Thoracic aorta (tissue), 2 donors: Measurements from ENCODE around the gene EP400. TPM values are rescaled to one million over a fixed set of nuclear protein-coding genes. Genes with fewer than 3 reads are reported as not detected.

Experiments
- ATAC-seq: fragments of 150-250 bp; one replicate; pipeline ENCODE4 v1.8.0; 2017; ENCODE audit warnings: low read depth; ENCODE audit not compliant: insufficient number of reproducible peaks, low FRiP score
- DNase-seq: peaks from one replicate; pipeline ENCODE4 v3.0.0-alpha.2; 2020; ENCODE audit warnings: low spot score
- H3K27ac ChIP-seq, 2 donors: fragments of 200-600 bp; sonication (generic); 1 replicate in 1 of 2; 2 replicates in 1 of 2; pipeline ENCODE4 v1.5.1; 2016; ENCODE audit warnings: mild to moderate bottlenecking in 2 of 2, moderate library complexity in 2 of 2
- H3K27me3 ChIP-seq: fragments of 200-600 bp; sonication (generic); replicated peaks from 2 replicates; pipeline ENCODE4 v1.6.0; 2016; ENCODE audit warnings: mild to moderate bottlenecking; ENCODE audit not compliant: insufficient read depth
- H3K36me3 ChIP-seq: fragments of 200-600 bp; sonication (generic); one replicate; pipeline ENCODE4 v1.5.1; 2016
- H3K4me1 ChIP-seq, 2 donors: fragments of 200-600 bp; sonication (generic); 1 replicate in 1 of 2; 2 replicates in 1 of 2; pipeline versions ENCODE4 v1.5.1 to v1.6.0; 2016; ENCODE audit warnings: low read depth in 2 of 2, mild to moderate bottlenecking in 1 of 2; ENCODE audit not compliant: control insufficient read depth in 1 of 2
- H3K4me3 ChIP-seq: fragments of 200-600 bp; sonication (generic); 2 replicates; pipeline ENCODE4 v1.5.1; 2016; ENCODE audit warnings: mild to moderate bottlenecking
- H3K9me3 ChIP-seq: fragments of 200-600 bp; sonication (generic); 2 replicates; pipeline ENCODE4 v1.5.1; 2016
- total RNA-seq, 2 donors: library from RNA; depleted of rRNA; stranded (reverse); fragments of >200 nt; gene quantifications; one replicate each; pipeline versions ENCODE4 v1.1.0 to v1.2.3, GENCODE V29; 2016
- TF ChIP-seq, protein P1 (sequence below): fragments of 200-600 bp; sonication (generic); IDR thresholded peaks from one replicate; pipeline ENCODE4 v1.5.1; 2019; ENCODE audit warnings: antibody characterized with exemption

The EP400 gene
- total RNA-seq, 2 donors from 2014 or later, result 20.2 to 47.3 TPM

- Histone ChIP-seq H3K36me3 (peaks cover 51% of the 10 kb centered on the region), H3K9me3 (no peaks in the 10 kb centered on the region), H3K27me3 (no peaks in the 10 kb centered on the region), H3K4me1 (peaks cover 7 to 24% of the 10 kb centered on the region in 2 donors), H3K4me3 (no peak overlapping the region), H3K27ac (no peak overlapping the region)
- TF ChIP-seq, protein P1, sequence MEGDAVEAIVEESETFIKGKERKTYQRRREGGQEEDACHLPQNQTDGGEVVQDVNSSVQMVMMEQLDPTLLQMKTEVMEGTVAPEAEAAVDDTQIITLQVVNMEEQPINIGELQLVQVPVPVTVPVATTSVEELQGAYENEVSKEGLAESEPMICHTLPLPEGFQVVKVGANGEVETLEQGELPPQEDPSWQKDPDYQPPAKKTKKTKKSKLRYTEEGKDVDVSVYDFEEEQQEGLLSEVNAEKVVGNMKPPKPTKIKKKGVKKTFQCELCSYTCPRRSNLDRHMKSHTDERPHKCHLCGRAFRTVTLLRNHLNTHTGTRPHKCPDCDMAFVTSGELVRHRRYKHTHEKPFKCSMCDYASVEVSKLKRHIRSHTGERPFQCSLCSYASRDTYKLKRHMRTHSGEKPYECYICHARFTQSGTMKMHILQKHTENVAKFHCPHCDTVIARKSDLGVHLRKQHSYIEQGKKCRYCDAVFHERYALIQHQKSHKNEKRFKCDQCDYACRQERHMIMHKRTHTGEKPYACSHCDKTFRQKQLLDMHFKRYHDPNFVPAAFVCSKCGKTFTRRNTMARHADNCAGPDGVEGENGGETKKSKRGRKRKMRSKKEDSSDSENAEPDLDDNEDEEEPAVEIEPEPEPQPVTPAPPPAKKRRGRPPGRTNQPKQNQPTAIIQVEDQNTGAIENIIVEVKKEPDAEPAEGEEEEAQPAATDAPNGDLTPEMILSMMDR, result no peak
- no peak for ATAC-seq
- no peak for DNase-seq
Measured at GRCh38 chr12:131908092-131909080, 41.4 kb upstream of the EP400 start.

GRCh38 chr12:131909081-131909751 is 40.5 kb upstream of the EP400 start:
- TF ChIP-seq, protein P1, result no peak
- peaks cover 7 to 19% of the 10 kb centered on the region in 2 donors for H3K4me1 ChIP-seq
- no peak overlapping the region for H3K27ac ChIP-seq
- H3K36me3 ChIP-seq, result peaks cover 59% of the 10 kb centered on the region
- H3K9me3 ChIP-seq, result no peaks in the 10 kb centered on the region
- DNase-seq (no peak), ATAC-seq (no peak)
- H3K4me3 ChIP-seq, result no peak overlapping the region
- H3K27me3 ChIP-seq, result no peaks in the 10 kb centered on the region

DNA sequence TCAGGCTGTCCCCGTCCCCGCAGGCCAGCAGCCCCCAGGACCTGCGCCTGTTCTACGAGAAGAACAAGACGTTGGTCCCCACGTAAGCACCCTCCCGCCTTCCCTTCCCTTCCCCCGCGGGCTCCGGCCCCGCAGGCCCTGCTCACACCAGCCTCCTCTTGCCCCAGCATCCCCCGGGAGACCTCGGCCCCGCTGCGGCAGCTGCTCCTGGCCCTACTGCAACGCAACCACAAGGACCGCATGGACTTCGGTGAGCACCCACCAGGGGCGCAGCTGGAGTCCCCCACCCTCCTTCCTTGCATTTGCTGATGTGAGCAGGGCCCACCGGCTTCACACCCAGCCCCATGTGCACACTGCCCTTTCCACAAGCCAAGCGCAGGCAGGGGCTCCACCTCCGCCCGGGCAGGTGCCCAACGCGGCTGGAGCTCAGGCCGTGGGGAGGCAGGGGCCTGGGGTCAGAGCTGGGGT is 40.0 kb upstream of the EP400 start:
- no peak overlapping the region for H3K4me3 ChIP-seq
- TF ChIP-seq, protein P1, result no peak
- H3K27ac ChIP-seq, result no peak overlapping the region
- H3K27me3 ChIP-seq, result no peaks in the 10 kb centered on the region
- peaks cover 65% of the 10 kb centered on the region for H3K36me3 ChIP-seq
- ATAC-seq, result no peak
- H3K9me3 ChIP-seq, result no peaks in the 10 kb centered on the region
- peaks cover 7 to 19% of the 10 kb centered on the region in 2 donors for H3K4me1 ChIP-seq
- no peak for DNase-seq

- no peak overlapping the region for H3K27ac ChIP-seq
- H3K4me3 ChIP-seq, result no peak overlapping the region
- DNase-seq (no peak), ATAC-seq (no peak)
- H3K27me3 ChIP-seq, result no peaks in the 10 kb centered on the region
- peaks cover 7 to 17% of the 10 kb centered on the region in 2 donors for H3K4me1 ChIP-seq
- H3K9me3 ChIP-seq, result no peaks in the 10 kb centered on the region
- TF ChIP-seq, protein P1, result no peak
- H3K36me3 ChIP-seq, result peaks cover 72% of the 10 kb centered on the region
Measured at GRCh38 chr12:131910302-131911027, 39.3 kb upstream of the EP400 start.
